ENCODE measurements around the gene ZCCHC13.

- TF ChIP-seq CTCF (IDR thresholded peaks at IDR 0.05) = no peak
- TF ChIP-seq POLR2A (IDR thresholded peaks at IDR 0.05) = no peak
- TF ChIP-seq POLR2AphosphoS5 (IDR thresholded peaks at IDR 0.05) = no peak
These were observed 12.4 kb upstream of the ZCCHC13 start for GRCh38 chrX:74291577-74291963.

All from breast epithelium (tissue), 3 donors.